SW 1271 (cell line): ENCODE measurements around the gene DPY19L3.
A peak's percentile ranks its signal among the peaks of the same experiment; 100 is the strongest.
"Not testable (repeated sequence)": the region's sequence is repeated elsewhere in the genome, so short reads cannot be mapped to it uniquely, and the experiment has no call there.

Experiments used
- DNase-seq, 2 experiments: peaks; one replicate each; lab custom pipeline; 2025; lab: John Stamatoyannopoulos, UW

The DPY19L3 gene

GRCh38 chr19:32405431-32406160, at the start of gene DPY19L3:
Gene DPY19L3, plus strand, starts transcription at chr19:32405770. Its CDS starts 2,484 bp downstream, at chr19:32408254.
- peak; percentile 34 to 87 for DNase-seq

DNA sequence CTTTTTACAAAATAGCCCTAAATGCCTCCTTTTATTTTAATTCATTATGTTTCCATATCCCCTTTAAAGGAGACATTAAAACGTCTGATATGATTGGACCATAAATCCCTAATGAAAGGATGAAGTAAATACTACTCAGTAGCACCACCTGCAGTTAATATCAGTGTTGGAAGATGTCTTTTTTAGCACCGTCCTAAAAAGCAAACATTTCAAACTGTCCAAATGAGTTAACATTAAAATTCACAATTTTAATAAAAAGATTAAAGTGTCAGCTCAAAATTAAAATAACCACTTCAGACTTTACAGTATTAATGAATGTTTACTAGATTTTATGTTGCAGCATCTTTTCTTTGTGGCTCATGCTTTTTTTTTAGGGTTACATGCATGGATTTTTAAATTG, 47.9 kb upstream of the DPY19L3 start:
- DNase-seq, result no peak

GRCh38 chr19:32358321-32358720, 47.2 kb upstream of the DPY19L3 start:
- DNase-seq, result no peak

GRCh38 chr19:32359581-32359980, 46.0 kb upstream of the DPY19L3 start:
- no peak for DNase-seq

- no peak for DNase-seq
Observed at GRCh38 chr19:32361574-32362317, 43.8 kb upstream of the DPY19L3 start.

DNA sequence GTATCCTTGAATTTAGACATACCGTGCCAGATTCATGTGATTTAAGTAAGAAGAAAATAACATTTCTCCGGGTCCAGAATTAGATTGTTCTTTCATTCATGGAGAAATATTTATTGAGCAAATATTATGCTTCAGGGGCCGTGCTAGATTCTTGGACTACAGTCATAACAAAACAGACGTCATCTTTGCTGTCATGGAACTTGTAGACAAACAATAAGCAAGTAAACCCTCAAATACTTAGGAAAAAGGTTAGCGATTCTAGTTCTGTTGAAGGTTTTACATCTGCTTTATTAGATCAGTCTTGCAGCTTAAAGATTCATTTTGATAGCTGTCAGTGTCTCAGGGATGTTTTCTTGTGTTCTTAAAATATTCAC, 43.3 kb upstream of the DPY19L3 start:
- no peak for DNase-seq

DNA sequence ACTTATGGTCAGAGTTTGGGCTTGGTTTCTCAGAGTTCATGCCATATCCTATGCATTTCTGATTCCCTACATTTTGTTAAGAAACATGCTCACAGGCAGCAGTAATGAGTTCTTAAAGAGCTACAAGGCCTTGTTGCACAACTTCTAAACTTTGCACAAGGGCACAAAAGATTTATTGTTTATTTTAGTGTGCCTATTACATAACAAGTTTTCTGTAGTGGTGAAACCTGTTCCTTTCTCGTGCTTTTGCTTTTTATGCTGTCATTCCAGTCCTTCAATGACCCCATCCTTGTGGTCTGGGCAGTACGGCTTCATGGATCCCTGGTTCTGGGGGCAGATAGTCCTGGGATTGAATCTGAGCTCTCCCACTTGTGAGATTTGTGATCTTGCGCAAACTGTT, 42.4 kb upstream of the DPY19L3 start:
- no peak for DNase-seq

DNA sequence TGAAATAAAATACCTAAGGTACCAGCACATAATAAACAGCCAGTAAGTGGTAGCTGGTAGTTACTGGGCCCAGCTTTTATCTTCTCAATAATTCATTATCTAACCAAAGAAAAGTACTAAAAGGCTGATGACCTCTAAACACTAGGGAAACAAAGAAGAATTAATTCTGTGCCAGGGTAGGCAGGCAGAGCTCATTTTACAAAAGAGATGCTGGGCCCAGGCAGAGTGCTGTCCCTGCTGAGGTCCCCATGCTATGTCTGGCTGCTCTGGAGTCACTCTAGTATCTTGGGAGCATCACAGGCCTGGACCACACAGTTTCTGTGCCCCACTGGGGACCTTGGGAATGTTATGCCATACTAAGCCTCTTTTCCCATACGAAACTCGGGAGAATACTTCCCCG, 41.9 kb upstream of the DPY19L3 start:
- no peak for DNase-seq

- no peak for DNase-seq
Observed at GRCh38 chr19:32364040-32364439, 41.5 kb upstream of the DPY19L3 start.

DNA sequence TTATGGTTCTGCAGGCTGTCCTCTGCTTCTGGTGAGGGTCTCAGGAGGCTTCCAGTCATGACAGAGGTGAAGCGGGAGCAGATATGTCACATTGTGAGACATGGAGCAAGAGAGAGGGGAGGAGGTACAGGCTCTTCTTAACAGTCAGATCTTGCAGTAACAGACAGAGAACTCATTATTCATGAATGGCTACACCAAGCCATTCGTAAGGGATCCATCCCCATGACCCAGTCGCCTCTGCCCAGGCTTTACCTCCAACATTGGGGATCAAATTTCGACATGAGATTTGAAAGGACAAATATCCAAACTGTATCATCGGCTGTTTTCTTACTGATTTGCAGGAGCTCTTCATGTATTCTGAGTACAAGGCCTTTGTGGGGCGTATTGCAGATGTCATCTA, 38.5 kb upstream of the DPY19L3 start:
- no peak for DNase-seq

DNA sequence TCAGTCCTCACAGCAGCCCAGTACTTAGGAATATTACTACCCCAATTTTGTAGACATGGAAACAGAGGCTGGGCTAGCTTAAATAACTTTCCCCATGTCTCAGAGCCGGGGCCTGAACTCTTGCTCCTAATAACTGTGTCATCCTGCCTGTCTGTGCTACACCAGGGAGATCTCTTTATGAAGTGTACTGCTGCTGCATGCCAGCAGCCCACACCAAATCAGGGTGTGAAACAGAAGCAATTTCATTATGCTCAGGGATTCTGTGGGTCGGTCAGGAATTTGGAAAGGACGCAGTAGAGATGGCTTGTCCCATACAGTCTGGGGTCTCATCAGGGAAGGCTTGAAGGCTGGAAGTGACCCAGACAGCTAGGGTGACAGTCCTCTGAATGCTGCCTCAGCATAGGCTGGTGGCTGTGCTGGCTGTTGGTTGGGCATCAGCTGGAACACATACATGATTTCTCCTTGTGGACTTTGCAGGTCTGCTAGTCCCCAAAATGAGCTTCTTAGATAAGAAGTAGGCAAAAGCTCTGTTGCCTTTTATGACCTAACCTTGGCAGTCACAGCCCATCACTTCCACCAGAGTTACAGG, 37.5 kb upstream of the DPY19L3 start:
- no peak for DNase-seq

DNA sequence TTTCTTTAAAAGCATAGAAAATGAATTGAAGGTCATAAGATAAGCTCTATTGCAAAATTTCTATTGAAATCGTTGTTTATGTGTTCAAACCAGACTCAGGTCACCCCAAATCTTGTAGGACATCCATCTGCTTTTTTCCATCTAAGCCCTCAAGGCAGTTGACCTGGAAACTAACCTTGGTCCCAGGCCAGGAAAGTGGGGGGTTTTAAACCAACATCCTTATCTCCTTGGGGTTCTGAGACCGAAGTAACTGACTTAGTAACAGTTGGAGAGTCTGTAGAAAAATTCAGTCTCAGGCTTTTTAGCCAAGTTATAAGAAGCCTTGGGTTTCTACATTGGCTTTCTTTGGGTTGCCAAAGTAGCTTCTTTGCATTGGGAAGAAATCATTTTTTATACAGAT, 36.8 kb upstream of the DPY19L3 start:
- DNase-seq, result no peak

DNA sequence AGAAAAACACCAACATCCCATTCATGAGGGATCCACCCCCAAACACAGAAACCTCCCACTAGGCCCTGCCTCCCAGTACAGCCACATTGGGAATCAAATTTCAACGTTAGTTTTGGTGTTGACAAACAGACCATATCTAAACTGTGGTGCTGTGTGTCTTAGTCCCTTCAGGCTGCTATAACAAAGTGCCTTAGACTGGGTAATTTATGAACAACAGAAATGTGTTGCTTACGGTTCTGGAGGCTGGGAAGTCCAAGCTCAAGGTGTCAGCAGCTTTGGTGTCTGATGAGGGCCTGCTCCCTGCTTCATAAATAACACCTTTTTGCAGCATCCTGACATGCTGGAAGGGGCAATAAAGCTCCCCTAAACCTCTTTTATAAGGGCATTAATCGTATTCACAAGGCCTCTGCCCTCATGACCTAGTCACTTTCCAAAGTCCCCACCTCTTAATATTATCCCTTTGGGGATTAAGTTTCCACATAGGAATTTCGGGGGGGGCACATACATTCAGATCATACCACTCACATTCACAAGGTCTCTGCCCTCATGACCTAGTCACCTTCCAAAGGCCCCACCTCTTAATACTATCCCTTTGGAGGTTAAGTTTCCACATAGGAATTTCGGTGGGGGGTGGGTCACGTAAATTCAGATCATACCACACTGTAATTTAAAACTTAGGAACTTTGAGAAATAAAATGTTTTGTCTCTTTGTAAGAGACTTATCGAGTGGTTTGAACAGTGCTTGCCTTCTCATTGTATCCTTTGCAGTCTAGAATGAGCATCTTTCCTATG, 32.6 kb upstream of the DPY19L3 start:
- DNase-seq, result peak; percentile 56 to 76

DNA sequence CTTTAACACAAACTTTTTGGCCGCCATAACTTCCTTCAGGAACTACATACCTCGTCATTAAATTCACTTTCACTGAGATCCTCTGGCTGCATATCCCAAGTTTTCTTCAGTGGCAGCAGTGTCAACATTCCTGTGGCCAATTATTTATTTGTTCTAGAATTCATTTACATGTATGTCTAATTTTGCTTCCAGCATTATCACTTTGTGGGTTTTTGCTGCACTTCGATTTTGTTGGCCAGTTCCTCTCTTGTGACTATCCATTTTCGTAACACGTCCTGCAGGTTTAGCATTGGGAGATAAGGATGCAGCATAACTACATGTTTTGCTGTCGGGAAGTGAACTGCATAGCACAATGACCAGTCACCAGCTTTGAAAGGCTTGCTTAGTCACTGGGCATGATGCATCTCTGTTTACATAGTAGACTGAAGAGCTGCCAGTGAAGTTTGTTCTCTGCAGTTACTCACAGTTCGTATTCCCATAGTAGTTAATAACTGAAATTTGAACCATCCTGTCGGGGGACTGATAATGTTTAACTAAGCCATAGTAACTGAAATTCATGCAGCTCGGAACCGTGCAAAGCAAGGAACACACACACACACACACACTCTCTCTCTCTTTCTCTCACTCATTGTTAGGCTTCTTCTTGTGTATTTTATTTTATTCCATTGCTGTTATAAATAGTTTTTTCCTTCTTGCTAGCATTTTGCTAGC, 31.8 kb upstream of the DPY19L3 start:
- DNase-seq, result peak; percentile 95 to 99

- not testable (repeated sequence) for DNase-seq
Observed at GRCh38 chr19:32374362-32374761, 31.2 kb upstream of the DPY19L3 start.

DNA sequence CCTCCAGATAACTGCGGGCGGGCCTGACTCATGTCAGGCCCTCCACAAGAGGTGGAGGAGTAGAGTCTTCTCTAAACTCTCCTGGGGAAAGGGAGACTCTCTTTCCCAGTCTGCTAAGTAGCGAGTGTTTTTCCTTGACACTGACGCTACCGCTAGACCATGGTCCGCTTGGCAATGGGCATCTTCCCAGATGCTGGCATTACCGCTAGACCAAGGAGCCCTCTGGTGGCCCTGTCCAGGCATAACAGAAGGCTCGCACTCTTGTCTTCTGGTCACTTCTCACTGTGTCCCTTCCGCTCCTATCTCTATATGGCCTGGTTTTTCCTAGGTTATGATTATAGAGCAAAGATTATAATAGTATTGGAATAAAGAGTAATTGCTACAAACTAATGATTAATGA, 28.5 kb upstream of the DPY19L3 start:
- DNase-seq, result not testable (repeated sequence)

DNA sequence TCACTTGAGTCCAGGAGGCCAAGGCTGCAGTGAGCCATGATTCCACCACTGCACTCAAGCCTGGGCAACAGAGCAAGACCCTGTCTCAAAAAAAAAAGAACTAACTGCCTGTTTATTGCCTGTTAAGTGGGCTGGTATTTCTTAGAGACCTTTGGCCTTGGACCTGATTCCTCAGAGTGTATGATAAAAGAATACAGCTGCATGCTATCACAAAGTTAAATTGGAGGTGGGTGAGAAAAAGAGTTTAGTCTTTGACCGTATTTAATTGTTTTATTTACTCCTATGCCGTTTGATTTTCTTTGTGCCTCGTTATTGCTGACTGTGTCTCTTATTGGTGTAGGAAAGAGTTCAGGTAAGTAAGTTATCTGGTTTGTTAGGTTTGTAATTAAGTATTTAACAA, 25.3 kb upstream of the DPY19L3 start:
- no peak for DNase-seq

DNA sequence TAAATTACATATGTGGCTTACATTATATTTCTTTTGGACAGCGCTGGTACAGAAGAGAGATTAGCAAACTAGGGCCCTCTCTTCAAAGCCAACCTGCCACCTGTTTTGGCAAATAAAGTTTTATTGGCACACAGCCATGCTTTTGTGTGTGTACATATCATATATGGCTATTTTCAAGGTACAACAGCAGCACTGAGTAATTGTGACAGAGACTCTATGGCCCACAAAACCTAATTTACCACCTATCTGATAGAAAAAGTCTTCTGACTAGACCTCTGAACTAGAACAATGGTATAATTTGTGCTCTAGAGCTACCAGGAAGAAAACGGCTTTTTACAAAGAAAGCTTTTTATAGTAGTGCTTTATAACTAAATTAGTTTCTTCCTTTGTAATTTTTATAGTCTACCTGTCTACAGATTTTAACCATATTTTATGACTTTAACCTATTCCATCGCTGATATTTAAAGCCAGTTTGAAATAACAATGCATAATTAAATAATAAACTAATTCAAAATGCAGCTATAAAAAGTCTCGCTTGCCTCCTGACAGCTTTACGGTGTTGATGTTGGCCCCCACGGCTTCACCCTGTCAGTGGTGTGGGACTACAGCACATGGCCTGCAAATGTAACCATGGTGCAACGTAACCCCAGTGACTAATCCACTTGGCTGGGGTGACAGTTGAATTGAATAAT, 17.7 kb upstream of the DPY19L3 start:
- DNase-seq, result no peak

- DNase-seq, result no peak
Observed at GRCh38 chr19:32388393-32388855, 17.1 kb upstream of the DPY19L3 start.

- DNase-seq, result no peak
Observed at GRCh38 chr19:32392901-32393300, 12.7 kb upstream of the DPY19L3 start.

- no peak for DNase-seq
Observed at GRCh38 chr19:32396046-32396652, 9.4 kb upstream of the DPY19L3 start.
